Stimulated activated naive CD8-positive, alpha-beta T cell treated with anti-CD3 and anti-CD28 coated beads, Interleukin-15, Interleukin-2, amounts not matched to agents 100 U/mL and 50 U/mL, for 24 hours (primary cell): ENCODE data around the gene EXD3.
A peak's percentile ranks its signal among the peaks of the same experiment; 100 is the strongest.
"Not testable (repeated sequence)": the region's sequence is repeated elsewhere in the genome, so short reads cannot be mapped to it uniquely, and the experiment has no call there.

ENCODE experiments used
- ATAC-seq: fragments of 150-1000 bp; cut with Tn5 transposase; one replicate; pipeline ENCODE4 v1.10.0; 2021
- DNase-seq: peaks from one replicate; pipeline ENCODE4 v3.0.0; 2021

The EXD3 gene

DNA sequence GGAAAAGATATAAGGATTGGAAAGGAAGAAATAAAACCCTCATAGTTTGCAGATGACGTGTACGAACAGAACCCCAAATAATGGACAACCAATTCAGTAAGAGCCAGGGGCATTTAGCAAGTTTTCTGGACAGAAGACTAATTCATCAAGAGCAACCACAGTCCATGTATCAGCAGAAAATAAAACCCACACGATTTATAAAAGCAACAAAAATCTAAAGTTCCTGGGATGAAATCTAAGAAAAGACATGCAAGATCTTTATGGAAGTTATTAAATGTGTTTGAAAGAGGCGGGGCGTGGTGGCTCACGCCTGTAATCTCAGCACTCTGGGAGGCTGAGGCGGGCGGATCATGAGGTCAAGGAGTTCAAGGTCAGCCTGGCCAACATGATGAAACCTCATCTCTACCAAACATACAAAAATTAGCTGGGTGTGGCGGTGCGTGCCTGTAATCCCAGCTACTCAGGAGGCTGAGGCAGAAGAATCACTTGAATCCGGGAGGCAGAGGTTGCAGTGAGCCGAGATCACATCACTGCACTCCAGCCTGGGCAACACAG, 83.0 kb downstream of the EXD3 start:
- not testable (repeated sequence) for DNase-seq, ATAC-seq

- ATAC-seq: no peak
- no peak for DNase-seq
Observed at GRCh38 chr9:137339045-137339907, 83.7 kb downstream of the EXD3 start.

DNA sequence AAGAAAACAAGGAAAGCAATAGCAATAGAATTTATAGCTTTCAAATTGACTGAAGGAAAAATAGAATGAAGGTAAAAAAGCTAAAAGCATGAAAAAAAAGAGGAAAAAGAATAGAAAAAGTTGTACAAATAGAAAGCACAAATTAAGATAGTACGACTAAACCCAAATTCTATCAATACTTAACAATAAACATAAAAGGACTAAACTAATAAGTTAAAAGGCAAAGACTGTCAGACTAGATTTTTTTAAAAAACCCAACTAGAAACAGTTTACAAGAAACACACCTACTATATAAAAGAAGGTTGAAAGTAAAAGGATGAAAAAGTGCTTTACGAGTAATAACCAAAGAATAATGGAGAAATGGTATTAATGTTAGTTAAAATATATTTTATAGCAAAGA, 86.2 kb downstream of the EXD3 start:
- ATAC-seq (no peak), DNase-seq (no peak)

GRCh38 chr9:137333016-137333671, 89.8 kb downstream of the EXD3 start:
- DNase-seq: no peak
- ATAC-seq: no peak

GRCh38 chr9:137331929-137332328, 91.0 kb downstream of the EXD3 start:
- DNase-seq (no peak), ATAC-seq (no peak)

GRCh38 chr9:137330689-137331088, 92.3 kb downstream of the EXD3 start:
- ATAC-seq (no peak), DNase-seq (no peak)

- not testable (repeated sequence) for ATAC-seq, DNase-seq
Observed at GRCh38 chr9:137329590-137329989, 93.4 kb downstream of the EXD3 start.

DNA sequence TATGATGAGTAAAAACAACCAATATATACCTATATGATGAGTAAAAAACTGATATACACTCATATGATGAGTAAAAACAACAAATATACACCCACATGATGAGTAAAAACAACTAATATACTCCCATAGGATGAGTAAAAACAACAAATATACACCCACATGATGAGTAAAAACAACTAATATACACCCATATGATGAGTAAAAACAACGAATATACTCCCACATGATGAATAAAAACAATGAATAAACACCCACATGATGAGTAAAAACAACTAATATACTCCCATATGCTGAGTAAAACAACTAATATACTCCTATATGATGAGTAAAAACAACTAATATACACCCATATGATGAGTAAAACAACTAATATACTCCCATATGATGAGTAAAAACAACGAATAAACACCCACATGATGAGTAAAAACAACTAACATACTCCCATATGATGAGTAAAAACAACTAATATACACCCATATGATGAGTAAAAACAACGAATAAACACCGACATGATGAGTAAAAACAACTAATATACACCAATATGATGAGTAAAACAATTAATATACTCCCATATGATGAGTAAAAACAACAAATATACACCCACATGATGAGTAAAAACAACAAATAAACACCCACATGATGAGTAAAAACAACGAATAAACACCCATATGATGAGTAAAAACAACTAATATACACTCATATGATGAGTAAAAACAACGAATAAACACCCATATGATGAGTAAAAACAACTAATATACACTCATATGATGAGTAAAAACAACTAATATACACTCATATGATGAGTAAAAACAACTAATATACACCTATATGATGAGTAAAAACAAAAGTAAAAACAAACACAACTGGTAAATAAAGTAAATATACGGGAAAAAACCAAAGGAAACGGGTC, 95.1 kb downstream of the EXD3 start:
- DNase-seq, ATAC-seq: not testable (repeated sequence)

DNA sequence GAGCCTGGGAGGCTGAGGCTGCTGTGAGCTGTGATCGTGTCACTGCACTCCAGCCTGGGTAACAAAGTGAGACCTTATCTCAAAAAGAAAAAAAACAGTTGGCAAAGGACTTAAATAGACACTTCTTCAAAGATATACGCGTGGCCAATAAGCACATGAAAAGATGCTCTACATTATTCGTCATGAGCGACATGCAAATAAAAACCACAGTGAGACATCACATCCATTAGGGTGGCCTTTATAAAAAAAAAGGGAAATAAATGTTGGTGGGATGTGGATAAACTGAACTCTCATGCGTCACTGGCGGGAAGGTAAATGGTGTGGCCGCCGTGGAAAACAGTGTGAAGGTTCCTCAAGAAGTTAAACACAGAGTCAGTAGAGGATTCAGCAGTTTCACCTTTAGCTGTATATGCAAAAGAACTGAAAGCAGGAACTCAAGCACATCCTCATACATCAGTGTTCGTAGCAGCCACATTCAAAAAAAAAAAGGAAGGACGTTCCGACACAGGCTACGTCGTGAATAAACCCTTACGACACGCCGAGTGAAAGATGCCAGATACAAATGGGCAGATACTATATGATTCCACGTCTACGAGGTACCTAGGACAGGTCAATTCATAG, 96.4 kb downstream of the EXD3 start:
- ATAC-seq (peak; percentile 75), DNase-seq (no peak)

GRCh38 chr9:137325799-137326198, 97.2 kb downstream of the EXD3 start:
- ATAC-seq: no peak
- no peak for DNase-seq

DNA sequence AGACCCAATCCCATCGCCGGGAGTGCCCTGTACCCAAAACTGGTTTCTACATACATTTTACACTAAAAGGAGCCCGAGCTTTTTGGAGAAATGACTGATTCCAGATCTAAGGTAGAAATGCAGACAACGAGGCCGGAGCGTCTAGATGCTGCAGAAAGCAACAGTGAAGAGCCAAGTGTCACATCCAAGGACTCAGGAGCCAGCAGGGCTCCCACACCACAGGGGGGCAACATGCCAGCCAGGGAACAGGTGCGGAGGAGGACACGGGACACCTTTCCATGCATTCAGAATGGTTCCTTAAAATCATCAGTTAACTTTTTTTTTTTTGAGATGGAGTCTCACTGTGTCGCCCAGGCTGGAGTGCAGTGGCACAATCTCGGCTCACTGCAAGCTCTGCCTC, 97.8 kb downstream of the EXD3 start:
- ATAC-seq (no peak), DNase-seq (no peak)

DNA sequence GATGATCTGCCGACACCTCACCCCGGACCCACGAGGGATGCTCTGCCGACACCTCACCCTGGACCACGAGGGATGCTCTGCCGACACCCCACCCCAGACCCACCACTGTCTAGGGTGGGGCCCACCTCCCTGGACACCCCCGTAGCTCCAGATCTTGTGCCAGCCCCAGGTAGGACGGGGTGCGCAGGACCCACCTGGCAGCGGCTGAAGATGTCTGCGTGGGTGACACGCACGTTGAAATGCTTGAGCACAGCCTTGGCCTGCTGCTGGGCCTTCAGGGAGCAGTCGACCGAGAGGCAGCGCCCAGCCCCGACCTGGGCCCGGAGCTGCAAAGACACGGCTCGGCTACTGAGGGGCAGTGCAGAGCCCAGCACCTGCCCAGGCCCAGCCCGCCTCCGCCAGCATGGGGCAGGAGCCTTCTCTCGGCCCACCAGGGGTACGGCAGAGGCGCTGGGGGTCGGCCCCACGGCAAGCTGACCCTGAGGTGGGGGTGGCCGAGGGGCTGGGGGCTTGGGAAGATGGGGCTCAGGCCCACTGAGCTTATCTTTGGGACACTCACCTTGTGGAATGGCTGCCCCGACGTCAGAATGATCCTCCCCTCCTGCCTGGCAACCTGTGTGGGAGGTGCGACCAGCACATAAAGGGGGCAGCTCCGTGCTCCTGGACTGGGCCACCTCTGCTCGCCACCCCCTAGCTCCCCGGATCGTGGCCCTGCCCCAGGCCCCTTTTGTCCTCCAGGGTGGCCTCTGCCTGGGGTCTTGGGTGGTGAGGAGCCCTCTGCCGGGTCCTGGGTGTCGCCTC, 99.2 kb downstream of the EXD3 start:
- DNase-seq: no peak
- no peak for ATAC-seq

- ATAC-seq (no peak), DNase-seq (no peak)
Observed at GRCh38 chr9:137321726-137322361, 101.1 kb downstream of the EXD3 start.

GRCh38 chr9:137320555-137321384, 102.2 kb downstream of the EXD3 start:
- DNase-seq: peak; percentile 13
- ATAC-seq: peak; percentile 21

DNA sequence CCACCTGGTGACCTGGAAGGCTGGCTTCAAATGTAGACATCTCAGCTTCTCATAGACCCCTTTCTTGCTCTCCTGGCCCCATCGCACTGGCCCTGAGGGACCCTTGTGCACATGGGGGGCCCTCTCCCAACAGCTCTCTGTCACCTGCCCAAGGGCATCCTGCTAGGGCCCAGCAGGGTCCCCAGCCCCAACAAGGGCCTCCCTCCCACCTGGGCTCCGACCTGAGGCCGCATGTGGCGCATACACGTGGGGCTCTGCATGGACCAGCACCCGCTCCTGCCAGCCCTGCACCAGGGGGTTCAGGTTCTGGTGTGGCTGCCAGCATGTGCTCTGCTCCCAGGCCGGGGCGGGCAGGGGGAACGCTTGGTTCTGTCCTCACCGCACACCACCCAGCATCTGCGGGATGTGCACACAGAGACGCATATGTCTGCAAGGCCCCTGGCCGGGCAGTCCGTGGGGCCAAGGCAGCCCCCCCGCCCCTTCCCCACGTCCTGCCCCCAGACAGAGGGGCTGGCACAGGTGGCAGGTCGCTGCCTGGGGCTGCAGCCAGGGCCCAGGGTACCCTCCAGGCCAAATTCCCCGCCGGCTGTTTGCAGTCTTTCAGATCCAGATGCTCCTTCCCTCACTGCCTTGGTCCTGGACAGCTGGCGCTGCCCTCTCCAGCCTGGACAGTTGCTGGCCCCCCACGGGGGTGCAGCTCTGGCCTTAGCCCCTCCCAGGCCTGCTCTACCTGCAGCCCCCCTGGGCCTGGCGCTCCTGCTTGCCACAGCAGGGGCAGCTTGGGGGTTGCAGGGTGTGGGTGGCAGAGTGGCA, 103.0 kb downstream of the EXD3 start:
- ATAC-seq: no peak
- peak; percentile 4 for DNase-seq

- DNase-seq: no peak
Observed at GRCh38 chr9:137319011-137319738, 103.8 kb downstream of the EXD3 start.

GRCh38 chr9:137318602-137319001, 104.4 kb downstream of the EXD3 start:
- ATAC-seq (no peak), DNase-seq (no peak)

More at GRCh38 chr9:137319011-137319738, 103.8 kb downstream of the EXD3 start:
- no peak for ATAC-seq
